ENCODE measurements around the gene TMEM40. TPM values are rescaled to one million over a fixed set of nuclear protein-coding genes. Genes with fewer than 3 reads are reported as not detected.
A peak's percentile ranks its signal among the peaks of the same experiment; 100 is the strongest.

TMEM40 gene
- total RNA-seq, 1 donor from 2014 or later: 2.4 TPM

DNA sequence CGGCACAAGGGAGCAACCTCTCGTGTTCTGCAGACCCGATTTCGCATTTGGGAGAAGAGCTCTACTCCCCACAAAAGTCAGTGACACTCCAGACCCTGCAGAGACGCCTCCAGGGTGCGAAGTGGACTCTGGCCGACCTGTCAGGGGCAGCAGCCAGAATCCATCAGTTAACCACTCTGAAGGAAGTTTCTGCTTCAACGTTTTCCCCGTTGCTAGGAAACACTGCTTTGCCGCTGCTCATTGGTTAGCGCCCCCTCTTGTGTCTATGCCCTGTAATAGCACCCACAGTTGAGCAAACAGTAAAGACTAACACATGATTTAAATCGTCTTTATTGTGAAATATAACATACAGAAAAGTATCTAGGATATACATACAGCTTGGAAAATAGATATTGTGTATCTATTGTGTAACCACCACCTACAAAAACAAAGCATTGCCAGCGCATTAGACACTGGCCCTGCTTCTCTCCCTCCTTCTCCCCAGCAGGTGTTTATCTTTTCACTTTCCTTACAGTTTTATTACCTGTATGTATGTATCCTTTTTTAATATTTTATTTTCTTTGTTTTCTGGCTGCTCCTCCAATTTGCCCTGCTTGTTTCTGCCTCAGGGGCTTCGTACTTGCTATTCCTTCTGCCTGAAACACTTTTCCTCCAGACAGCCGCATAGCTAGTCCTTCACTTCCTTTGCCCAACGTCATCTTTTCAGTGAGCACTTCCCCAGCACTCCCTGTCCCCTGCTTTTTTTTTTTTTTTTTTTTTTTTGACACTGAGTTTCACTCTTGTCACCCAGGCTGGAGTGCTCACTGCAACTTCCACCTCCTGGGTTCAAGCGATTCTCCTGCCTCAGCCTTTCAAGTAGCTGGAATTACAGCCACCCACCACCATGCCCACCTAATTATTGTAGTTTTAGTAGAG, 38.8 kb downstream of the TMEM40 start:
- H3K27me3 Mint-ChIP-seq (ENCODE audit: unreplicated experiment): no peaks in the 10 kb centered on the region
- no peaks in the 10 kb centered on the region for H3K36me3 Mint-ChIP-seq (ENCODE audit: unreplicated experiment)
- peak overlapping the region; percentile 78 for H3K27ac Mint-ChIP-seq (ENCODE audit: unreplicated experiment)
- H3K4me1 Mint-ChIP-seq (ENCODE audit: unreplicated experiment): peaks cover 11% of the 10 kb centered on the region
- TF ChIP-seq, protein P1, sequence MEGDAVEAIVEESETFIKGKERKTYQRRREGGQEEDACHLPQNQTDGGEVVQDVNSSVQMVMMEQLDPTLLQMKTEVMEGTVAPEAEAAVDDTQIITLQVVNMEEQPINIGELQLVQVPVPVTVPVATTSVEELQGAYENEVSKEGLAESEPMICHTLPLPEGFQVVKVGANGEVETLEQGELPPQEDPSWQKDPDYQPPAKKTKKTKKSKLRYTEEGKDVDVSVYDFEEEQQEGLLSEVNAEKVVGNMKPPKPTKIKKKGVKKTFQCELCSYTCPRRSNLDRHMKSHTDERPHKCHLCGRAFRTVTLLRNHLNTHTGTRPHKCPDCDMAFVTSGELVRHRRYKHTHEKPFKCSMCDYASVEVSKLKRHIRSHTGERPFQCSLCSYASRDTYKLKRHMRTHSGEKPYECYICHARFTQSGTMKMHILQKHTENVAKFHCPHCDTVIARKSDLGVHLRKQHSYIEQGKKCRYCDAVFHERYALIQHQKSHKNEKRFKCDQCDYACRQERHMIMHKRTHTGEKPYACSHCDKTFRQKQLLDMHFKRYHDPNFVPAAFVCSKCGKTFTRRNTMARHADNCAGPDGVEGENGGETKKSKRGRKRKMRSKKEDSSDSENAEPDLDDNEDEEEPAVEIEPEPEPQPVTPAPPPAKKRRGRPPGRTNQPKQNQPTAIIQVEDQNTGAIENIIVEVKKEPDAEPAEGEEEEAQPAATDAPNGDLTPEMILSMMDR (IDR thresholded peaks at IDR 0.05): peak; percentile 90
- H3K9me3 Mint-ChIP-seq (ENCODE audit: unreplicated experiment): peaks cover 3% of the 10 kb centered on the region
- peak; percentile 90 for DNase-seq (ENCODE audit: extremely low spot score, unreplicated experiment)
- H3K4me3 Mint-ChIP-seq (ENCODE audit: unreplicated experiment): peak overlapping the region; percentile 38

DNA sequence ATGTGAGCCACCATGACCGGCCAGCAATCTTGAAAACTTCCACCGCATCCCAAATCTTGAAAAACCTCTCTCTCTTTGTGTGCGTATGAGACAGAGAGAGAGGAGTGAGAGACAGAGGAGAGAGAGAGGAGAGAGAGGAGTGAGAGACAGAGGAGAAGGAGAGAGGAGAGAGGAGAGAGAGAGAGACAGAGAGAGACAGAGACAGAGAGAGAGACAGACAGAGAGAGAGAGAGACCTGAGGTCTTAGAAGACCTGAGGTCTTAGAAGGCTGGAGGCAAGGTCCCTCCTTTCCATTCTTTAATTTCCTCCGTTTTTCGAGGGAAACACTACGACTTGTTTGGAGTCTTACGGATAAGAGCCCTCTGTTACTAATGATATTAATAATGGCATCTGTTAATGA, 39.5 kb downstream of the TMEM40 start:
- H3K4me1 Mint-ChIP-seq (ENCODE audit: unreplicated experiment): peaks cover 11% of the 10 kb centered on the region
- H3K9me3 Mint-ChIP-seq (ENCODE audit: unreplicated experiment): peaks cover 2% of the 10 kb centered on the region
- no peaks in the 10 kb centered on the region for H3K36me3 Mint-ChIP-seq (ENCODE audit: unreplicated experiment)
- TF ChIP-seq, protein P1 (IDR thresholded peaks at IDR 0.05): no peak
- H3K4me3 Mint-ChIP-seq (ENCODE audit: unreplicated experiment): peak overlapping the region; percentile 38
- H3K27ac Mint-ChIP-seq (ENCODE audit: unreplicated experiment): peak overlapping the region; percentile 78
- no peaks in the 10 kb centered on the region for H3K27me3 Mint-ChIP-seq (ENCODE audit: unreplicated experiment)
- no peak for DNase-seq (ENCODE audit: extremely low spot score, unreplicated experiment)

DNA sequence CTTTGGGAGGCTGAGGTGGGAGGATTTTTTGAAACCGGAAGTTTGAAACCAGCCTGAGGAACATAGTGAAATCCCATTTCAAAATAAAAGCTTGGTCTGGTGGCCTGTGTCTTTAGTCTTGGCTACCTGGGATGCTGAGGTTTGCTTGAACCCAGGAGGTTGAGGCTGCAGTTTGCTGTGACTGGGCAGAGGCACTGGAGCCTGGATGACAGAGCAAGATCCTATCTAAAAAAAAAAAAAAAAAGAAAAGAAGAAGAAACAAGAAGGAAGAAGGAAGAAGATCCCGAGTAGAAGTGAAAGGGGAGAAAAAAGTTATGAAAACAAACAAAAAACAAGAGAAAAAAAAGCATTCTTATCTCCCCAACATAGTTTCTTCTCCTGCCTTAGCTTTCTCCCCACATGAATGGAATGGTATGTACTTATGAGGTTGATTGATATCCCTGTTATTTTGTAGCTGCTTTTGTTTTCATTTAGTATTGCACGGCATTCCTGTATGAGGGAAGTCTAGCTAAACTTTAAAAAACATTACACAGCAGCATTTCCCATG, 42.4 kb downstream of the TMEM40 start:
- H3K36me3 Mint-ChIP-seq (ENCODE audit: unreplicated experiment): no peaks in the 10 kb centered on the region
- peak overlapping the region; percentile 40 for H3K4me3 Mint-ChIP-seq (ENCODE audit: unreplicated experiment)
- H3K27me3 Mint-ChIP-seq (ENCODE audit: unreplicated experiment): no peaks in the 10 kb centered on the region
- no peak for DNase-seq (ENCODE audit: extremely low spot score, unreplicated experiment)
- H3K9me3 Mint-ChIP-seq (ENCODE audit: unreplicated experiment): no peaks in the 10 kb centered on the region
- H3K27ac Mint-ChIP-seq (ENCODE audit: unreplicated experiment): peak overlapping the region; percentile 70
- peaks cover 11% of the 10 kb centered on the region for H3K4me1 Mint-ChIP-seq (ENCODE audit: unreplicated experiment)
- TF ChIP-seq, protein P1 (IDR thresholded peaks at IDR 0.05): no peak

DNA sequence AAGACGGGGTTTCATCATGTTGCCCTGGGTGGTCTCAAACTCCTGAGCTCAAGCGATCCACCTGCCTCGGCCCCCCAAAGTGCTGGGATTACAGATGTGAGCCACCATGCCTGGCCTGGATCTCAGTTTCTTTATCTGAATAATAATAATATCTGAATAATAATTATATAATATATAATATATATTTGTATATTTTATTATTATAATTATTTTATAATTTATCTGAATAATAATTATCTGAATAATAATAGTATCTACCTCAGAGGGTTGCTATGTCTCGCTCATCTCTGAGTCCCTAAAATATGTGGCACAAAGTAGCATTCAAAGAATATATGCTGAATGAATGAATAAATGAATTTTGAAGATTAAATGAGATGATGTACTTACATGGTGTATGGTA, 44.8 kb downstream of the TMEM40 start:
- TF ChIP-seq, protein P1 (IDR thresholded peaks at IDR 0.05): no peak
- no peak for DNase-seq (ENCODE audit: extremely low spot score, unreplicated experiment)
- Mint-ChIP-seq H3K36me3 (ENCODE audit: unreplicated experiment) (no peaks in the 10 kb centered on the region), H3K4me1 (ENCODE audit: unreplicated experiment) (peaks cover 7% of the 10 kb centered on the region), H3K9me3 (ENCODE audit: unreplicated experiment) (no peaks in the 10 kb centered on the region), H3K4me3 (ENCODE audit: unreplicated experiment) (no peak overlapping the region), H3K27me3 (ENCODE audit: unreplicated experiment) (peaks cover 2% of the 10 kb centered on the region), H3K27ac (ENCODE audit: unreplicated experiment) (no peak overlapping the region)

DNA sequence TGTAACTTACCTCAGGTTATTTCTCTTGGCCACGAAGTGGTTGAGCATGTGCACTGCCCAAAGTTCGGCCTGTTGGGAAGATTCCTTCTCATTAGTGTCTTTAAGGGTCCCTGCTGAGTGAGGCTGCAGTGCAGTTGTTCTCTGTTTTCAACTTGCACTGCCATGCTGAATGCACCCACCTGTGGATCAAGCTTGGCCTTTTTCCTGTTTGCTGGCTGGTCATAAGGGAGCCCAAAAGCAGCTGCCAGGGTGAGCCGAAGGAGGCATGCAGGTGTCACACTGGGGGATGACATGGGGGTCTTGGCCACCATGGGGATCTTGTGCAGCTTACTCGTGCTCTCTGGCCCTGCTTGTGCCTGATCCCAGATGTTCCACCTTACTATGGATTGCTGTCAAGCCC, 49.0 kb downstream of the TMEM40 start:
- Mint-ChIP-seq H3K27ac (ENCODE audit: unreplicated experiment) (no peak overlapping the region), H3K9me3 (ENCODE audit: unreplicated experiment) (no peaks in the 10 kb centered on the region), H3K36me3 (ENCODE audit: unreplicated experiment) (no peaks in the 10 kb centered on the region), H3K27me3 (ENCODE audit: unreplicated experiment) (peaks cover 10% of the 10 kb centered on the region), H3K4me1 (ENCODE audit: unreplicated experiment) (peaks cover 11% of the 10 kb centered on the region), H3K4me3 (ENCODE audit: unreplicated experiment) (no peak overlapping the region)
- DNase-seq (ENCODE audit: extremely low spot score, unreplicated experiment): no peak
- TF ChIP-seq, protein P1 (IDR thresholded peaks at IDR 0.05): no peak

Measured in osteocyte (in vitro differentiated cells).